HG02870 (cell line): ENCODE data around the gene LYRM1.

ENCODE experiments used
- ATAC-seq: cut with Tn5 transposase; IDR thresholded peaks from one replicate; pipeline ENCODE4 v1.9.1; 2021; ENCODE audit warnings: mild to moderate bottlenecking, moderate library complexity; ENCODE audit not compliant: unreplicated experiment

The LYRM1 gene

DNA sequence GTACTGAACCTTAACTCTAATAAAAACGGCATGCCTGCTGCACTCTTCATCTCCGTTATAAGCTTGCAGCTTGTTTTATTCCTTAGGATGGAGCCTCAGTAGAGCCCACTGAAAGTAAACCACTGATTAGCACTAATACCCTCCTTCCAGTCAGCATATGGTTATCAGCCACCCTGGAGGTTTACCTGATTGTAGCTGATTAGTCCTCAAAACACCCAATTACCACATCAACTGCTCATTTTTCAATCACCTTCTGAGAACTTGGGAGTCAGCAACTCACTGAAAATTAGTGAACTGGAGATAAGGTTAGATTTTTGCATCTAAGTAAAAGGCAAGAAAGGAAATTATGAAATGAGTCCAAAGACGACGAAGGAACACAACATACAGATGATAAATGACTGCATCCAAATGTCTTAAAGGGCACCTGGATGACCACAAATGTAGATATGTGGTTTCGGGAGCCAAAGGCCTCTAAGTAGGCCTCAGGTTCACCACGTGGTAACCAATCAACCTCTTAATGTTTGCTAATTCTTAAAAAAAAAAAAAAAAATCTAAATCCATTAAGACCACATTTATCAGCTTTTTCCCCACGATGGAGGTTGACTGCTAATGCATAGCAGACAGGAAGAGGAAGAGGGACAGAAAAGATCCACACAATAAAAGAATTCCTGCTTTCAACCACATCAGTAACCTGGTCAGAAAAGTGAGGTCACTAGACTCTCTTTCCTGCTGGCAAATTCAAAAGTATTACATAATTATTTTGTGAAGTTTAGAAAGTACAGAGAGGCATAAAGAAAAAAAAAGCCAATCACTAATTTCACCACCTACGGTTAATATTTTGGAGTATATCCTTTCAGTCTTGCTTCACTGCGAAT is 28.4 kb upstream of the LYRM1 start:
- ATAC-seq: no peak

- no peak for ATAC-seq
Observed at GRCh38 chr16:20873331-20873730, 27.2 kb upstream of the LYRM1 start.

GRCh38 chr16:20874088-20874581 is 26.4 kb upstream of the LYRM1 start:
- no peak for ATAC-seq

- ATAC-seq: no peak
Observed at GRCh38 chr16:20875355-20875650, 25.3 kb upstream of the LYRM1 start.

- ATAC-seq: no peak
Observed at GRCh38 chr16:20878682-20879147, 21.9 kb upstream of the LYRM1 start.

DNA sequence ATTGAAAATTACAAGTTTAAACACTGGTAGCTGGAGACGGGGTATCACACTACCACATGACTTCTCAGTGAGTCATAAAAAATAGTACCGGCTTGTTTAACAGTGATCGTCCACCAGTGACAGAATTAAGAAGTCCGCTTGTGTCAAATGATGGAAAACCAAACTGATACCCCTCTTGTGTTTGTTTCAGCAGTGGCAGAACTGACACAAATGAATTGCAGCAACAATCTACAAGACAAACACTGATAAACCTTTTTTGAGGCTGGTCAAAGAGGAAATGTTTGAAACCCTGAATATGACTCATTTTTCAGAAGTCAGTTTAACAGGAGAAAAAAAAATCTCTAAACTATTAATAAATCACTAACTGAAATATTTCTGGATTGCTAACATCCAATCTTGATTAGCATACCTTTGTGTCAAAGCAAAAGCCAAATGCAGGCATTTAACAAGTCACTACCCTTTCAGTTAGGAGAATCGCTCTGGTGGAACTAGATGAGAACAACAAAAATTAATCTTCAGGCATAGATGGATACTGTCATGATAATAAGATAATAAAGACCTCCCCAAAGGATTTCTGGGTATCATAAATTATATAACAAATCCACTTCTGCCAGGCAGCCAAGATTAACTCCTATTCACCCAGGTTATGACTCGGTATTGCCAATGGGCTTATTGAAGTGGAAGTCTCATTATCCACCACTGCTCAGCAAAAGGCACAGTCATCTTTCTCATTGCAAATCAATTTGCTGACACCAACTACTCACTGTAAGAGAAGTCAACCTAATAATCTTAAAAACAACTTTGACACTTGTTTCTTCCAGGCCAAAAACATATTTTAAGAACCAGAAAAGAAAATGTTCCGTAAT is 21.2 kb upstream of the LYRM1 start:
- peak; percentile 42 for ATAC-seq

DNA sequence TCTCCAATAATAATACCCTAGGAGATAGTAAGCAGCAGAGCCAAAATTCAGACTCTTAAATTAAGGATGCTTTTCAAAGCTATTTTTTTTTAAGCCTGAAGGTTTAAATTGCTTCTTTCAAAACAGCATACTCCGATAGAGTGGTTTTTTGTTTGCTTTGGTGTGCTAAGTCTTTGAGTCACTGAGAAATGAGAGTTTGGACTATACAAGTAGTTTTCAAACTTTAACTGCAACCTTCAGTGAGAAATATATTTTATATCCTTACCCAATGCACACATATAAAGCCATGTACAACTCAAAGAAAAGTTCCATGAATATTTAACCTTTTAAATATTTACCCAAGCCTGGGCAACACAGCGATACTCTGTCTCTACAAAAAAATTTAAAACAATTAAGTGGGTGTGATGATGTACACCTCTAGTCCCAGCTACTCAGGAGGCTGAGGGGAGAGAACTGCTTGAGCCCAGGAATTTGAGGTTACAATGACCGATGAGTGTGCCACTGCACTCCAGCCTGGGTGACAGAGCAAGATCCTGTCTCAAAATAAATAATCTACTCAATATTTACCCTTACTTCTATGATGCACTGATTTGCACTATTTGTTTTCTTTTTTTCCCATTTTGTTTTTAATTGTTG is 19.6 kb upstream of the LYRM1 start:
- no peak for ATAC-seq

DNA sequence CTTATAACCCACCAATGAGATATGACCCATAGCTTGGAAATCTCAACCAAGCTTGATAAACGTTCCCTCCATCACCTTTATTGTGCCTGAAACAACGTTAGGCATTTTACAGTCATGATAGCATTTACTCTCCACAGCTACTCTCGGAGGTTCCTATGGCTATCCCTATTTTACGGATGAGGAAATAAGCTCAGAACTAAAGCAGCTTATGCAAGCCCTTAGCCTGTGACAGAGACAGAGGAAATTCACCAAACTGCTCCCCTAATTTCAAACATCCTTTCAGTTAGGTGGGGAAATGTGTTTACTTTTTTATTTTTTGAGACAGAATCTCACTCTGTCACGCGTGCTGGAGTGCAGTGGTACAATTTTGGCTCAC is 19.1 kb upstream of the LYRM1 start:
- no peak for ATAC-seq

GRCh38 chr16:20883554-20884239 is 16.9 kb upstream of the LYRM1 start:
- ATAC-seq: no peak

DNA sequence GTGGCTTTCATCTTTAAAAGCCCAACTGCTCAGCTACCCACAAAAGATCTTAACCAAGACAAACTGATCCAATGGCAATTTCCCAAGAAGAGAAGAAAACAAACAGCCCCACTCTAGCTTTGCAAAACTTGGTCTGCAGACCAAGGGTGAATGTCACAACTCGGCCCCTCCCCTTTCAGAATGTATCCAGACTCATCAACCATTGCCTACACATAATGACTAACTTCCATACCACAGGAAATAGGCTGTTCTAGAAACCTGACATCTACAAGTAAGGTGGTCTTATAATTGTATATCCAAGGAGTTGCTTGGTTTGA is 16.4 kb upstream of the LYRM1 start:
- no peak for ATAC-seq

DNA sequence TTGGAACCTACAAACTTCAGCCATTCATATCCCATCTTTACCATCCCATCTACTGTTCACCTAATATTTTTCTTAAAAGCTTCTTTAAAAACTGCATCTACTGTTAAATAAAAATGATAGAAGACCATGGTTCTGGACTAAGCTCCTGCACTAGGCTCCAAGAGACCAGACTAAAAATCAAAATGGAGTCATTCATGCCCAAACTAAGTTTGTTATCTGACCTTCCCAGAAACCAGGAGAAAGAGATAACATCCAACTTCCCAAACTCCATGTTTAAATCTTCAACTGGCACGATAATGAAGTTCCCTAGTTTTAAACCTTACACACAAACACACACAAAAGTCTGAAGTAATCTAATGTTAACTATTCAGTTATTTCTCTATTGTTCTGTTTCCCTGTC is 14.3 kb upstream of the LYRM1 start:
- ATAC-seq: no peak

DNA sequence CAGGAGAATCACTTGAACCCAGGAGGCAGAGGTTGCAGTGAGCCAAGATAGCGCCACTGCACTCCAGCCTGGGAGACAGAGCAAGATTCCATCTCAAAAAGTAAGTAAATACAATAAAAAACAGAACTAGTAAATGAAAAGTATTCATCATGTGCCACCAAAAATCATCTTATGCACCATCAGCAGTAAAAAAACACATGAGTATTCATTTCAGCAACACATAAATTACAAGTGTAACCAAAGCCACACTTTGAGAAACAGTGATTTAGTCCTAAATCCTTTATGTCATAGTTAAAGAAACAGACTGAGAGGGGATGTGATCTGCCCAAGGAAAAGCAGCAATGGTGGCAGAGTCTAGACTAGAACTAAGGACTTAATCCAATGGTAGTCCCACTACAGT is 13.4 kb upstream of the LYRM1 start:
- no peak for ATAC-seq

DNA sequence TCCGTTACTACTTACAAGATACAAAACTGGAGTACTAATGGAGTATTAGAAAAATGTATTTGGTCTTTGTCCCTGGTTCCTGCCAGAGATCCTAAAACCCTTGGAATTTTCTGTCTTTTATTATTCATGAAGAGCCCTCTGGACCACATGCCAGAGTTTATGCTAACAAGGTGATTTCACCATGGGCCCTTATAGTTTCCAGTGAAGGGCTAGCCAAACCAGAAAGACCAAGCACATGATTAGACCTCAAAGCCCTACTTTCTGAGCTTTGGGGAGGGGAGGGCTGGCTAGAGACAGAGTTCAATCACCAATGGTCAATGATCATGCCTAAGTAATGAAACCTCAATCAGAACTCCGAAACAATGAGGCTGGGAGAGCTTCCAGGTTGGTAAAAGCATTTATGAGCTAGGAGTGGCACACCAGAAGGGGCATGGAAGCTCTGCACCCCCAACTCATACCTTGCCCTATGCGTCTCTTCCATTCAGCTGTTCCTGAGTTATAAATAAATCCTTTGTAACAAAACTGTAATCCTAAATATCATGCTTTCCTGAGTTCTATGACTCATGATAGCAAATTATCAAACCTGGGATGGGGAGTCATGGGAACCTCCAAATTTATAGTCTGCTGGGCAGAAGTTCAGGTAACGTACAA is 10.8 kb upstream of the LYRM1 start:
- ATAC-seq: no peak

DNA sequence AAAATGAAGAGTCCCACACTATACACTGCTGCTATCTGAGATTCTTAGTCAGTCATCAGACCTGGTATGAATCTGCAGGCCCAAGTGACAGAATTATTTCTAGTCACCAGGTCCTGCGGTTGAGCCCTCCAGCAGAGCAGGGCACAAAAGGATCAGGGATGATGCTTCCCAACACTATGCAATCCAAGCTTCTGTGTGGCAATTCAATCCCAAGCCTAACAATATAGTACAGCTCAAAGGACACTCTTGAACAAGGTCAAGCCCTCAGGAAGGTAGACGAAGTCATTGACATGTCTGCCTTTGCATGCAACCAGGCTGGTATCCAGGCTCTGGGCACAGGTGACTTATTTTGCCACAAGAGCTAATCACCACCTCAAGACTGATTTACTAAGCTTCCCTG is 6.2 kb upstream of the LYRM1 start:
- no peak for ATAC-seq

DNA sequence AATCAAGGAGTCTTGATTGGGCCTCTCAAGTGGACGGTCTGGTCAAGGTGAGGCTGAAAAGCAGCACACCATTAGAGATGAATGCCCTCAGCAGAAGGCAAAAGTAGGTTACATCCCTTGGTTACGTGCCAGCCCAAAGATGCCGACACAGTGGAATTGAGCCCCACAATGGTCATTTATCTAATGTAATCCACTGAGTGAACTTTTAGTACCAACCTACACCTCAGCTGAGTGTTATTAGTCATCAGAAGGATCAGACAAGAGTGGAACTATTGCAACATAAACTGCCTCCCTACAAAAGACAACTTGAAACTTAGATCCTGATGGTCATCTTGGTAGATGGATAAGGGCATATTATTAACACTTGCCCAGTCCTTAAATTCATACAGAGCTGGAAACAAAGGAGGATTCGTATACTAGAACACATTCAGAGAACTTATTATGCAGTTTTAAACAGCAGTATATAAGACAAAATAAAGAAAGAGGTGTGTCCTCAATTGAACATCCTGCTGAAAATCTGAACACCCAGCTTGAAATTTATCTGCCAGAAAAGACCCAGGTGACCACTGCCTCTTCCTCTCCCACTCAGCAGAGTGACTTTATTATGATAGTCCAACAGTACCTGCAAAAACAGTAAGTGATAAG is 3.2 kb upstream of the LYRM1 start:
- ATAC-seq: no peak

DNA sequence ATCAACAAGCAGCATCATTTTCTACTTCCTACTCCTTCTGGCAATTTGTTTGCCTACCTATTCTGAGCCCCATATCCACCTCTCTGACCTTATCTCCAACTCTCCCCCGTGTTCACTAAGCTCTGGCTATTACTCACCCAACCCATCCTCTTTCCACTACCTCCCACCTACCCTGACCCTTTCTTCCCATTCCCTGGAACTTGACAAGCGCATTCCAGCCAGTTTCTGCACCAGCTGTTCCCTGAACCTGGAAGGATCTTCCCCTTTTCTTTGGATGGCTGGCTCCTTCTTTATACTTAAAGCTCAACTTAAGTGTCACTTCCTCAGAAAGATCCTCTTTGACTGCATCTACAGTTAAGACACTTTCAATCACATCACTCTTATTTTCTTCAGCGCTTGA is 2.6 kb upstream of the LYRM1 start:
- ATAC-seq: no peak

DNA sequence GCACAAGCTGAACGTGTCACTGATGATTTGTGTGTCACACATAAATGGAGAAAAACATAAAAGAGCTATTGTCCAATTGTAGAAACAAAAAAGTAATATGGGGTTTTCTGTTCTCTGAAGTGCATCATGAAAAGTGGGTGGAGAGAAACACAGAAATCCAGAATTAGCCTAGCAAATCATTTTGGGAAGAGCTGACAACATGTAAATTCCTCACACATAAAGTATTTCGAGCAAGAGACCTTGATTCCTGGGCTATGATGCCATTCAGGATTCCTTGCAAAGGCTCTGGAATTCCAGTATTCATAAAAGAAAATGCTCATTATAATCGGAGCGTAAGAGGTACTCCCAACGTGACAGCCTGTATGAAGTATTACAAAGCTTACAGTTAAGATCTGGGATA is 1.5 kb upstream of the LYRM1 start:
- ATAC-seq: no peak

GRCh38 chr16:20899477-20900298 is 883 bp upstream of the LYRM1 start:
- no peak for ATAC-seq

GRCh38 chr16:20901068-20901435 is 481 bp downstream of the LYRM1 start:
- ATAC-seq: no peak
